ENCODE measurements around the gene ANKRD60. TPM values are rescaled to one million over a fixed set of nuclear protein-coding genes. Genes with fewer than 3 reads are reported as not detected.

The ANKRD60 gene
- total RNA-seq, 2 donors from 2014 or later = not detected

GRCh38 chr20:58171796-58172425 is 56.5 kb downstream of the ANKRD60 start:
- Histone ChIP-seq H3K9me3 (no peaks in the 10 kb centered on the region), H3K9ac (ENCODE audit: low read depth in 2 of 2, low read length in 2 of 2) (no peak overlapping the region), H3K27me3 (no peaks in the 10 kb centered on the region), H3K27ac (no peak overlapping the region), H3K36me3 (no peaks in the 10 kb centered on the region), H3K4me3 (no peak overlapping the region), H3K4me1 (no peaks in the 10 kb centered on the region)
- intact Hi-C loops (cut with DNase I) = loop anchor here (10.0 kb wide), 1 partner anchor 577 kb away; no protein-coding TSS in a partner anchor
- DNase-seq = no peak
- TF ChIP-seq CTCF (IDR thresholded peaks at IDR 0.05) = no peak

- DNase-seq = no peak
- H3K9ac ChIP-seq (ENCODE audit: low read depth in 2 of 2, low read length in 2 of 2) = no peak overlapping the region
- intact Hi-C loops (cut with DNase I) = no loop called here
- H3K27me3 ChIP-seq = no peaks in the 10 kb centered on the region
- no peak overlapping the region for H3K27ac ChIP-seq
- no peaks in the 10 kb centered on the region for H3K4me1 ChIP-seq
- H3K36me3 ChIP-seq = no peaks in the 10 kb centered on the region
- no peaks in the 10 kb centered on the region for H3K9me3 ChIP-seq
- no peak overlapping the region for H3K4me3 ChIP-seq
- no peak for TF ChIP-seq CTCF (IDR thresholded peaks at IDR 0.05)
Observed at GRCh38 chr20:58169450-58169849, 59.0 kb downstream of the ANKRD60 start.

- no peak for DNase-seq
- TF ChIP-seq CTCF (IDR thresholded peaks at IDR 0.05) = no peak
- no peak overlapping the region for H3K27ac ChIP-seq
- no peak overlapping the region for H3K4me3 ChIP-seq
- H3K27me3 ChIP-seq = no peaks in the 10 kb centered on the region
- H3K9ac ChIP-seq (ENCODE audit: low read depth in 2 of 2, low read length in 2 of 2) = no peak overlapping the region
- H3K36me3 ChIP-seq = no peaks in the 10 kb centered on the region
- no peaks in the 10 kb centered on the region for H3K4me1 ChIP-seq
- intact Hi-C loops (cut with DNase I) = no loop called here
- H3K9me3 ChIP-seq = no peaks in the 10 kb centered on the region
Observed at GRCh38 chr20:58168843-58169242, 59.6 kb downstream of the ANKRD60 start.

- Histone ChIP-seq H3K9ac (ENCODE audit: low read depth in 2 of 2, low read length in 2 of 2) (no peak overlapping the region), H3K4me1 (no peaks in the 10 kb centered on the region), H3K4me3 (no peak overlapping the region), H3K27me3 (no peaks in the 10 kb centered on the region), H3K36me3 (no peaks in the 10 kb centered on the region), H3K27ac (no peak overlapping the region), H3K9me3 (no peaks in the 10 kb centered on the region)
- intact Hi-C loops (cut with DNase I) = no loop called here
- TF ChIP-seq CTCF (IDR thresholded peaks at IDR 0.05) = no peak
- no peak for DNase-seq
Observed at GRCh38 chr20:58167759-58168158, 60.7 kb downstream of the ANKRD60 start.

Other genes starting within 250 kb of the ANKRD60 start
- gene RAB22A, start 81.1 kb upstream of the ANKRD60 start, total RNA-seq = 10 to 100 TPM; 17.5 to 22.0 TPM
- gene VAPB, start 160.6 kb upstream of the ANKRD60 start, total RNA-seq = 10 to 100 TPM; 57.4 to 63.5 TPM

Data from colonic mucosa (tissue), 4 donors.